HEK293T (cell line): Measurements from ENCODE around the gene RPL32.

Experiments used
- ARNT ChIP-seq: fragments of 450-650 bp; IDR thresholded peaks from 2 replicates; pipeline ENCODE4 v1.6.1; 2017; ENCODE audit warnings: mild to moderate bottlenecking
- ELF4 ChIP-seq: fragments of 450-650 bp; IDR thresholded peaks from 2 replicates; pipeline ENCODE4 v1.6.1; 2017; ENCODE audit warnings: antibody characterized with exemption
- NFRKB ChIP-seq: fragments of 450-650 bp; IDR thresholded peaks from 2 replicates; pipeline ENCODE4 v1.6.1; 2016; ENCODE audit warnings: mild to moderate bottlenecking, moderate library complexity
- PKNOX1 ChIP-seq: fragments of 450-650 bp; IDR thresholded peaks from 2 replicates; pipeline ENCODE4 v1.6.1; 2016
- SP1 ChIP-seq: fragments of 450-650 bp; IDR thresholded peaks from 2 replicates; pipeline ENCODE4 v1.6.1; 2017
- TARDBP ChIP-seq: fragments of 450-650 bp; IDR thresholded peaks from 2 replicates; pipeline ENCODE4 v1.6.1; 2016
- ZNF384 ChIP-seq: fragments of 450-650 bp; IDR thresholded peaks from 2 replicates; pipeline ENCODE4 v1.6.1; 2016

- TF ChIP-seq ARNT = no peak
- TF ChIP-seq ELF4 = no peak
- no peak for TF ChIP-seq SP1
- no peak for TF ChIP-seq ZNF384
- no peak for TF ChIP-seq PKNOX1
- no peak for TF ChIP-seq NFRKB
- TF ChIP-seq TARDBP = no peak
Observed at GRCh38 chr3:12870942-12871341, 29.6 kb upstream of the RPL32 start.
